ENCODE measurements around the gene VCP. TPM values are rescaled to one million over a fixed set of nuclear protein-coding genes. Genes with fewer than 3 reads are reported as not detected.

The VCP gene
- total RNA-seq, 4 donors from 2014 or later, result 124 to 244 (median 150) TPM

- no peaks in the 10 kb centered on the region for H3K27me3 ChIP-seq
- H3K4me3 ChIP-seq, result no peak overlapping the region
- no peaks in the 10 kb centered on the region for H3K9me3 ChIP-seq
- no peak for TF ChIP-seq POLR2A (IDR thresholded peaks at IDR 0.05)
- TF ChIP-seq CTCF (IDR thresholded peaks at IDR 0.05), result no peak
- no peaks in the 10 kb centered on the region for H3K4me1 ChIP-seq
- no peak overlapping the region for H3K27ac ChIP-seq
- no peak for DNase-seq
- peaks cover 0 to 99% (median 7%) of the 10 kb centered on the region in 3 donors for H3K36me3 ChIP-seq
These were observed 15.2 kb downstream of the VCP start for GRCh38 chr9:35057271-35057620.

DNA sequence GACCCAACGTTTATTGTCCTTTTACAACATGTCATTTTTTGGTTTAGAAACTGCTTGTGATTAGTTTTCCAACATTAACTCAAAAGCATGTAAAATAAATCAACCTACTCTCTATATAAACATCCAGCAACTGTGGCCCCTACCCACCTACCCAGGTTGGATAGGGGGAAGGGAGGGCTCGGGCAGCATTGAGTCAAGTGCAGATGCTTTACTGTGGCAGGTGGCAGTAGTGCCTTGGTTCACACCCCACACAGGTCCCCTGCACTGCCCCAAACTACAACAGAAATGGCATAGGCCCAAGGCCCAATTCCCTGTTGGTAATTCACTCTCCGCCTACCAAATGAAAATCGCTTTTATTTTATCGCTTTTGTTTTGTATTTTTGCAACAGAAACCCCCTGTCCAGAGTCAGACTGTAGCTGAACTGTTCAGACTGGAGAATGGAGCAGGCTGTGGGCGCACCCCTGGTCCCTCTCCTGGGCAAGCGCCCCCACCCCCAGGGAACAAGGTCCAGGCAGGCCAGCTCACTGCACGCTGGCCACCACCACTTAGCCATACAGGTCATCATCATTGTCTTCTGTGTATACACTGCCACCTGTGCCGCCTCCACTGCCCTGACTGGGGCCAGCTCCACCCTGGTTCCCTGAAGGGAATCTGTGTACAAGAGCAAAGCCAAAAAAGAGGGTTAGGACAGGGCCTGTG, 15.7 kb downstream of the VCP start:
- Histone ChIP-seq H3K4me1 (no peaks in the 10 kb centered on the region), H3K4me3 (no peak overlapping the region), H3K9me3 (no peaks in the 10 kb centered on the region), H3K27ac (no peak overlapping the region), H3K27me3 (no peaks in the 10 kb centered on the region), H3K36me3 (peaks cover 0 to 99% (median 4%) of the 10 kb centered on the region in 3 donors)
- no peak for DNase-seq
- TF ChIP-seq POLR2A (IDR thresholded peaks at IDR 0.05), result no peak
- no peak for TF ChIP-seq CTCF (IDR thresholded peaks at IDR 0.05)

DNA sequence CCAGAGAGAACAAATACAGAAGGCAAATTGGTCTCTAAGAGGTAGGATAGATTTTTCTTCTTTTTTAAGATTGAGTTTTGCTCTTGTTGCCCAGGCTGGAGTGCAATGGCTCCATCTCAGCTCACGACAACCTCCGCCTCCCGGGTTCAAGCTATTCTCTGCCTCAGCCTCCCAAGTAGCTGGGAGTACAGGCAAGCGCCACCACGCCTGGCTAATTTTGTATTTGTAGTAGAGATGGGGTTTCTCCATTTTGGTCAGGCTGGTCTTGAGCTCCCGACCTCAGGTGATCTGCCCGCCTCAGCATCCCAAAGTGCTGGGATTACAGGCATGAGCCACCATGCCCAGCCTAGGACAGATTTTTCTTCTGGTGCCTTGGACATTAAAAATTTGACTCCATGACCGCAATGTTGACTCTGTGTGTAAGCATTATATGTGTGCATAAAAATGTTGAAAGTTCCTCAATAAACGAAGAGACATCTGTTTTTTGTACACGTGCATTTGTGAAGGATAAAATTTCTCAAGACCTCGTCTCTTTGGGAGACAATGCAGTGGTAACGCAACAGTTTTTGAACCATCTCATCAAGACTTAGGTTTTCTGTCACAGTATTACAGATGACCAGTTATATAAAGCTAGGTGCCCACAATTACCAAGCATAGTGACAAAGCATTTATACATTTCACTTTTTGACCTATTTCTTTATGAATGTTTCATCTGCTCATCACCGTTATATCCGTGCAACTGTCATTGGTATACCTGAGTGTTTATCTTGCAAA, 17.4 kb downstream of the VCP start:
- Histone ChIP-seq H3K9me3 (no peaks in the 10 kb centered on the region), H3K27me3 (no peaks in the 10 kb centered on the region), H3K4me1 (no peaks in the 10 kb centered on the region), H3K36me3 (peaks cover 0 to 83% (median 4%) of the 10 kb centered on the region in 3 donors), H3K4me3 (no peak overlapping the region), H3K27ac (no peak overlapping the region)
- TF ChIP-seq POLR2A (IDR thresholded peaks at IDR 0.05), result no peak
- no peak for TF ChIP-seq CTCF (IDR thresholded peaks at IDR 0.05)
- no peak for DNase-seq

DNA sequence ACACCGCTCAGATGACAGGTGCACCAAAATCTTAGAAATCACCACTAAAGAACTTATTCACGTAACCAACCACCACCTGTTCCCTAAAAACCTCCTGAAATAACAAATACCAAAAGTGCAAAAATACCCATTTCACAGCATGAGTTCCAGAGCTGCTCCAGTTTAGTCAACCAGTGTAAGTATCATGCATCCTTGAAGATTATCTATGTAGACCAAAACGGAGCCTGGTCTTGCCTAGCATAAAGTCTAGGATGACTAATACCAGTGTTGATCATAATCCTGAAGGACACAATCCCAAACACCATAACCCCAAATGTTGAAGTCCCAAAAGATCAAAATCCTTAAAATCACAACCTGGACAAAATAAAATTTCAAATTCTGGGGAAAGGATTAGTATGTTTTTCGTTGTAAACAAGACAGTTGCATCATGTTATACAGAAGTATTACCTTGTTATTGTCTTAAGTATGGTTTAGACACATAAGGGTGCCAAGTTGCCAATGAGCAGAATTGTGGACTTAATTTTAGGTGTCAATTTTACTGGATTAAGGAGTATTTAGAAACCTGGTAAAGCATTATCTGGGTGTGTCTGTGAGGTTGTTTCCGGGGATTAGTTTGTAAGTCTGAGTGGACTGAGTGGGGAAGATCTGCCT, 18.1 kb downstream of the VCP start:
- DNase-seq, result no peak
- TF ChIP-seq POLR2A (IDR thresholded peaks at IDR 0.05) (no peak), CTCF (IDR thresholded peaks at IDR 0.05) (no peak)
- H3K4me3 ChIP-seq, result no peak overlapping the region
- H3K9me3 ChIP-seq, result no peaks in the 10 kb centered on the region
- H3K27ac ChIP-seq, result no peak overlapping the region
- H3K4me1 ChIP-seq, result no peaks in the 10 kb centered on the region
- peaks cover 0 to 79% (median 4%) of the 10 kb centered on the region in 3 donors for H3K36me3 ChIP-seq
- no peaks in the 10 kb centered on the region for H3K27me3 ChIP-seq

GRCh38 chr9:35051069-35051967, 21.1 kb downstream of the VCP start:
- no peaks in the 10 kb centered on the region for H3K9me3 ChIP-seq
- peak in 2 of 3 donors; percentile 35 to 66 for DNase-seq
- no peak for TF ChIP-seq POLR2A (IDR thresholded peaks at IDR 0.05)
- TF ChIP-seq CTCF (IDR thresholded peaks at IDR 0.05), result peak; percentile 28 to 69 (median 61)
- H3K36me3 ChIP-seq, result peaks cover 0 to 57% (median 0%) of the 10 kb centered on the region in 3 donors
- H3K4me3 ChIP-seq, result no peak overlapping the region
- no peaks in the 10 kb centered on the region for H3K27me3 ChIP-seq
- no peak overlapping the region for H3K27ac ChIP-seq
- no peaks in the 10 kb centered on the region for H3K4me1 ChIP-seq
